Loucy (cell line): ENCODE measurements around the gene CCDC144A.
"Not testable (repeated sequence)": the region's sequence is repeated elsewhere in the genome, so short reads cannot be mapped to it uniquely, and the experiment has no call there.

Source experiments
- H2AFZ ChIP-seq: fragments of 200-600 bp; sonication (generic); 2 replicates; pipeline ENCODE4 v1.6.0; 2016; ENCODE audit warnings: antibody characterized with exemption, mild to moderate bottlenecking, low read length, moderate library complexity
- H3F3A ChIP-seq: fragments of 200-600 bp; 2 replicates; pipeline ENCODE4 v1.6.0; 2016; ENCODE audit warnings: antibody characterized with exemption, low read depth, mild to moderate bottlenecking
- H3K27me3 ChIP-seq: fragments of 200-600 bp; sonication (generic); 2 replicates; pipeline ENCODE4 v1.6.1; 2014; ENCODE audit warnings: low read length, mild to moderate bottlenecking; ENCODE audit not compliant: insufficient read depth, poor library complexity, severe bottlenecking
- H3K36me3 ChIP-seq: fragments of 200-600 bp; sonication (generic); 2 replicates; pipeline ENCODE4 v1.6.1; 2016; ENCODE audit warnings: low read length; ENCODE audit not compliant: insufficient read depth
- H3K4me1 ChIP-seq: fragments of 200-600 bp; sonication (generic); 2 replicates; pipeline ENCODE4 v1.5.1; 2014; ENCODE audit warnings: low read length, mild to moderate bottlenecking; ENCODE audit not compliant: insufficient read depth, poor library complexity, severe bottlenecking
- H3K4me2 ChIP-seq: fragments of 200-600 bp; sonication (generic); 2 replicates; pipeline ENCODE4 v1.6.0; 2014; ENCODE audit warnings: antibody characterized with exemption, low read length, low read depth, mild to moderate bottlenecking; ENCODE audit not compliant: poor library complexity, severe bottlenecking
- H3K4me3 ChIP-seq: fragments of 200-600 bp; sonication (generic); 2 replicates; pipeline ENCODE4 v1.5.1; 2014; ENCODE audit warnings: low read length, mild to moderate bottlenecking, mixed read lengths; ENCODE audit not compliant: poor library complexity, severe bottlenecking
- H3K79me2 ChIP-seq: fragments of 200-600 bp; sonication (generic); 2 replicates; pipeline ENCODE4 v1.6.1; 2014; ENCODE audit warnings: low read length; ENCODE audit not compliant: insufficient read depth
- H3K9ac ChIP-seq: fragments of 200-600 bp; sonication (generic); 2 replicates; pipeline ENCODE4 v1.6.0; 2014; ENCODE audit warnings: mild to moderate bottlenecking, low read depth, low read length, moderate library complexity; ENCODE audit not compliant: poor library complexity, severe bottlenecking
- H3K9me2 ChIP-seq: fragments of 200-600 bp; sonication (generic); replicated peaks from 2 replicates; pipeline ENCODE4 v1.6.1; 2016; ENCODE audit warnings: low read depth, low read length, mixed read lengths
- H3K9me3 ChIP-seq: fragments of 200-600 bp; sonication (generic); 2 replicates; pipeline ENCODE4 v1.6.1; 2014; ENCODE audit warnings: mild to moderate bottlenecking, antibody characterized with exemption, low read length, low read depth; ENCODE audit not compliant: insufficient read depth
- H4K20me1 ChIP-seq: fragments of 200-600 bp; sonication (generic); 2 replicates; pipeline ENCODE4 v1.6.0; 2014; ENCODE audit warnings: antibody characterized with exemption, low read length, mild to moderate bottlenecking; ENCODE audit not compliant: insufficient read depth, poor library complexity, severe bottlenecking
- EZH2phosphoT487 ChIP-seq: fragments of 200-600 bp; IDR thresholded peaks from 2 replicates; pipeline ENCODE4 v1.6.1; 2018; ENCODE audit warnings: antibody characterized with exemption, mild to moderate bottlenecking, moderate library complexity, borderline replicate concordance
- TF ChIP-seq, protein P1 (sequence below): fragments of 200-600 bp; sonication (generic); conservative IDR thresholded peaks from 2 replicates; pipeline ENCODE4 v1.5.1; 2014; ENCODE audit warnings: mild to moderate bottlenecking, antibody characterized with exemption, low read length

CCDC144A gene

DNA sequence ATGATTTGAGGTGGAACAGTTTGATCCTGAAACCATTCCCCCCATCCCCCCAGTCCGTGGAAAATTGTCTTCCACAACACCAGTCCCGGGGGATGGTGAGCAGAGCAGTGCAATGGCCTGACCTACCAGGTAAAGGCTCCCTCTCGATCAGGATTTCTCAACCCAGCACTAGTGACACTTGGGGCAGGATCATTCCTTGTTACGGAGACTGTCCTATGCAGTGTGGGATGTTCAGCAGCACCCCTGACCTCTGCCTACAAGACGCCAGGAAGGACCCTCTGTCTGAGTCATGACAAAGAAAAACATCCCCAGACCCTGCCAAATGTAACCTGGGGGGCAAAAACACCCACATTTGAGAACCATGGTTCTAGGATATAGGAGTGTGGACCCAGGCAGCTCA lies 114.8 kb downstream of the CCDC144A start:
- H3K79me2 ChIP-seq, H4K20me1 ChIP-seq, H3K4me3 ChIP-seq, H3K4me1 ChIP-seq, H3F3A ChIP-seq, H3K27me3 ChIP-seq, H3K9ac ChIP-seq, H3K36me3 ChIP-seq, H3K9me3 ChIP-seq, H3K9me2 ChIP-seq, H3K4me2 ChIP-seq, H2AFZ ChIP-seq: not testable (repeated sequence)

DNA sequence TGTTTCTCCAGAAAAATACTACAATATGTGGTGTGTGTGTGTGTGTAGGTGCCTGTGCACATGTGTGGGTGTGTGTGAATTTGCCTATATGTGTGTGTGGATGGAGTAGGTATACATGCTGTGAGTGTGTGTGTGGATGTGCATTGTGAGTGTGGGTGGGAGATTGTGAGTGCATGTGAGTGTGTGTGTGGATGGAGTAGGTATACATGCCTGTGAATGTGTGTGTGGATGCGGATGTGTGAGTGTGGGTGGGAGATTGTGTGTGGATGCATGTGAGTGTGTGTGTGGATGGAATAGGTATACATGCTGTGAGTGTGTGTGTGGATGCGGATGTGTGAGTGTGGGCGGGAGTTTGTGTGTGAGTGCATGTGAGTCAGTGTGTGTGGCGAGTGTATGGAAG lies 116.6 kb downstream of the CCDC144A start:
- H3K9me3 ChIP-seq, H3K4me1 ChIP-seq, H3K27me3 ChIP-seq, H3K79me2 ChIP-seq, H2AFZ ChIP-seq, H3K9me2 ChIP-seq, H3K4me3 ChIP-seq, H3K36me3 ChIP-seq, H4K20me1 ChIP-seq, H3K4me2 ChIP-seq, H3K9ac ChIP-seq, H3F3A ChIP-seq: not testable (repeated sequence)

DNA sequence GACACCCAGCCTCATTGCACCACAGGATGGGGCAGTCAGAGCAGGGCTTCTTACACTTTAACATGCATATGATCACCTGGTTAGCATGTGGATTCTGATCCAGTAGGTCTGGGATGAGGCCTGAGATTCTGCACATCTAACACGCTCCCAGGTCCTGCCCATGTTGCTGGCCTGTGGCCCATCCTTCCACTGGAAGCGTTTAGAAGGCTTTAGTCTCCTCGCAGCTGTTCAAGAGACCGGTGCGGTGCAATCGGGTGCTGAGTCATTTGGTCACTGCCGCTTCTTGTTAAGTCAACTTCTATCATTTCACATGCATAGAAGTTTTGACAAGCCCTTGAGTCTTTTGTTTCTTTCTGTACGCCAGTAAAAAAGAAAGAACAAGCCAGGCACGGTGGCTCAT lies 117.6 kb downstream of the CCDC144A start:
- H3F3A ChIP-seq, H3K36me3 ChIP-seq, H3K27me3 ChIP-seq, H3K4me2 ChIP-seq, H2AFZ ChIP-seq, H3K4me3 ChIP-seq, H3K9me3 ChIP-seq, H3K4me1 ChIP-seq, H3K9ac ChIP-seq, H3K79me2 ChIP-seq, H3K9me2 ChIP-seq, H4K20me1 ChIP-seq: not testable (repeated sequence)

DNA sequence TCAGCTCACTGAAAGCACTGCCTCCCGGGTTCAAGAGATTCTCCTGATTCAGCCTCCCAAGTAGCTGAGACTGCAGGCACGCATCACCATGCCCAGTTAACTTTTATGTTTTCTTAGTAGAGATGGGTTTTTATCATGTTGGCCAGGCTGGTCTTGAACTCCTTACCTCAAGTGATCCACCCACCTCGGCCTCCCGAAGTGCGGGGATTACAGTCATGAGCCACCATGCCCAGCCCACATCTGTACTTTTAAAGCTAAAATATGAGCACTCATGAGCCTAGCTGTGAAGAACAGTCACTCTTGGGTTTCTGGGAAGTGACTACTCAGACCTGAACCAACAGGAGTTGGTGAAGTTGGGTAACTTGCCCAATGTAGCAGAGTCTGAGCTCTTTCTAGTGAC lies 120.2 kb downstream of the CCDC144A start:
- not testable (repeated sequence) for H4K20me1 ChIP-seq, H3K9me3 ChIP-seq, H3F3A ChIP-seq, H3K9me2 ChIP-seq, H3K4me3 ChIP-seq, H2AFZ ChIP-seq, H3K4me2 ChIP-seq, H3K9ac ChIP-seq, H3K4me1 ChIP-seq, H3K27me3 ChIP-seq, H3K79me2 ChIP-seq, H3K36me3 ChIP-seq

DNA sequence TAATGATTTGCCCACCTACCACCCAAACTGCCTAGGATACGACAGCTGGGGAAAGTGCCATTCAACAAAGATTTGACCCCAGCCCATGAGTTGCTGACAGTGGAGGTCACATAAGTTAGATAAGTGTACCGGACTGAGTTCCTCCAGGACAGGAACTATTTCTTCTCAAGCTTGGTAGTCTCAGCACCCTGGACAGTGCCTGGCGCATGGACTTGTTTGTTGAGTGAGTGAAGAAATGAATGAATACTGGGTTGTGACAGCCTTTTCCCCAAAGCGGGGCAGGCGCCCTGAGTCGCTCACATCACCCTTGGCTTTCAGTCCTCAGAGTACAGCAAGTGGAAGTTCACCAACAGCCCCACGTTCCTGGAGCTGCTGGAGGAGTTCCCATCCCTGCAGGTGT lies 122.1 kb downstream of the CCDC144A start:
- H3K27me3 ChIP-seq, H4K20me1 ChIP-seq, H3K9me3 ChIP-seq, H3K4me3 ChIP-seq, H3K4me2 ChIP-seq, H3K9me2 ChIP-seq, H2AFZ ChIP-seq, H3K79me2 ChIP-seq, H3K9ac ChIP-seq, H3K4me1 ChIP-seq, H3K36me3 ChIP-seq, H3F3A ChIP-seq: not testable (repeated sequence)

DNA sequence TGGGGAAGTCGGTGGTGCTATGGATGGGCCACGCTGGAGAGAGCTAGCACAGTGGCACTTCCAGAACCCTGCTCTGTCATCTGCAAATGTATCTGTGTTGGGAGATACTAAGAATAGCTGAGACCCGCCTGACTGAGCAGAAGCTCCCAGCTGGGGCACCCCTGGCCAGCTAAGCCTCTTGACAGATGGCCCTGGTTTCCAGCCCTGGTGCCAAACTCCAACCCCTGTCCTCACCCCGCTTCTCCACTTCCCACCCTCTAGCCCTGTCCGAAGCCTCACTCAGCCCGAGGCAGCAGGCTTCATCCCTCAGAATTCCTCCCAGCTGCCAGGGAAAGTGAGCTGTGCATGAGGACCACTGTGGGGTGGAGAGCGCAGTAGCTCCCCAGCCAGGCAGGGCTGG lies 124.4 kb downstream of the CCDC144A start:
- H3K4me3 ChIP-seq: no peak overlapping the region
- no peaks in the 10 kb centered on the region for H4K20me1 ChIP-seq
- H3K9ac ChIP-seq: no peak overlapping the region
- H3K36me3 ChIP-seq: no peaks in the 10 kb centered on the region
- H3K4me2 ChIP-seq: no peak overlapping the region
- no peak overlapping the region for H2AFZ ChIP-seq
- no peaks in the 10 kb centered on the region for H3K79me2 ChIP-seq
- H3K27me3 ChIP-seq: no peaks in the 10 kb centered on the region
- H3K9me3 ChIP-seq: no peaks in the 10 kb centered on the region
- no peaks in the 10 kb centered on the region for H3K4me1 ChIP-seq
- no peaks in the 10 kb centered on the region for H3F3A ChIP-seq
- no peaks in the 10 kb centered on the region for H3K9me2 ChIP-seq
- TF ChIP-seq, protein P1, sequence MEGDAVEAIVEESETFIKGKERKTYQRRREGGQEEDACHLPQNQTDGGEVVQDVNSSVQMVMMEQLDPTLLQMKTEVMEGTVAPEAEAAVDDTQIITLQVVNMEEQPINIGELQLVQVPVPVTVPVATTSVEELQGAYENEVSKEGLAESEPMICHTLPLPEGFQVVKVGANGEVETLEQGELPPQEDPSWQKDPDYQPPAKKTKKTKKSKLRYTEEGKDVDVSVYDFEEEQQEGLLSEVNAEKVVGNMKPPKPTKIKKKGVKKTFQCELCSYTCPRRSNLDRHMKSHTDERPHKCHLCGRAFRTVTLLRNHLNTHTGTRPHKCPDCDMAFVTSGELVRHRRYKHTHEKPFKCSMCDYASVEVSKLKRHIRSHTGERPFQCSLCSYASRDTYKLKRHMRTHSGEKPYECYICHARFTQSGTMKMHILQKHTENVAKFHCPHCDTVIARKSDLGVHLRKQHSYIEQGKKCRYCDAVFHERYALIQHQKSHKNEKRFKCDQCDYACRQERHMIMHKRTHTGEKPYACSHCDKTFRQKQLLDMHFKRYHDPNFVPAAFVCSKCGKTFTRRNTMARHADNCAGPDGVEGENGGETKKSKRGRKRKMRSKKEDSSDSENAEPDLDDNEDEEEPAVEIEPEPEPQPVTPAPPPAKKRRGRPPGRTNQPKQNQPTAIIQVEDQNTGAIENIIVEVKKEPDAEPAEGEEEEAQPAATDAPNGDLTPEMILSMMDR: no peak
- TF ChIP-seq EZH2phosphoT487: no peak
